HG03520 (cell line): ENCODE results near the gene C9.
"Not testable (repeated sequence)": the region's sequence is repeated elsewhere in the genome, so short reads cannot be mapped to it uniquely, and the experiment has no call there.

Source experiments
- ATAC-seq: cut with Tn5 transposase; IDR thresholded peaks from one replicate; pipeline ENCODE4 v1.9.1; 2021; ENCODE audit warnings: mild to moderate bottlenecking, moderate library complexity; ENCODE audit not compliant: unreplicated experiment

C9 gene

DNA sequence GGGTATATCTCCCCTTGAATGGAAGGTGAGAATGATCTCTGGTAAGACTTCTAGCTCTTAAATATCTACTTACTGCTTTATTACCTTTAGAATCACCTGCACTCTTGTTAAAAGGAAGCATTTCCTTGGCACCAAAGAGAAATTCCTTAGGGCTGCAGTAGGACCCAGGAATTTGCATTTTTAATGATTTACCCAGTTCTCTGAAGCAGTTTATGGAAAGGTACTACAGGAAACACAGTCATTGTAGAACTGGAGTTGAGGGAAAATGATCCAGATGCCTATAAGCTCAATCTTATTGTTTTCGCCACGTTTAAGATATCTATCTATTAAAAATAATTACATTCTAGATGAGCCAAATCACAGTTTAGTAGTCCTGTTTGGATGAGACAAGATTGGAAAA is 9.5 kb upstream of the C9 start:
- no peak for ATAC-seq

DNA sequence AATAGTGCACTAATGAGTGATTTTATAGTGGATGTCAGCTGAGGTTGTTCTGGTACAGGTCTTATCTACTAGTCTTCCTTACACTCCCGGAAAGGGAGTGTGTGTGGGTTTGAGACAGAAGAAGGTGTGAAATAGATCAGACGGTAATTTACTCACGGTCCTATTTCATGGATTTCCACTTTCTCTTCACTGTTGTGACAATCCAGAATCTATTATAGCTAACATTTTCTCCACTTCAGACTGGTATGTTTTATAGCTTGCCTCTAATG is 7.0 kb upstream of the C9 start:
- ATAC-seq = no peak

DNA sequence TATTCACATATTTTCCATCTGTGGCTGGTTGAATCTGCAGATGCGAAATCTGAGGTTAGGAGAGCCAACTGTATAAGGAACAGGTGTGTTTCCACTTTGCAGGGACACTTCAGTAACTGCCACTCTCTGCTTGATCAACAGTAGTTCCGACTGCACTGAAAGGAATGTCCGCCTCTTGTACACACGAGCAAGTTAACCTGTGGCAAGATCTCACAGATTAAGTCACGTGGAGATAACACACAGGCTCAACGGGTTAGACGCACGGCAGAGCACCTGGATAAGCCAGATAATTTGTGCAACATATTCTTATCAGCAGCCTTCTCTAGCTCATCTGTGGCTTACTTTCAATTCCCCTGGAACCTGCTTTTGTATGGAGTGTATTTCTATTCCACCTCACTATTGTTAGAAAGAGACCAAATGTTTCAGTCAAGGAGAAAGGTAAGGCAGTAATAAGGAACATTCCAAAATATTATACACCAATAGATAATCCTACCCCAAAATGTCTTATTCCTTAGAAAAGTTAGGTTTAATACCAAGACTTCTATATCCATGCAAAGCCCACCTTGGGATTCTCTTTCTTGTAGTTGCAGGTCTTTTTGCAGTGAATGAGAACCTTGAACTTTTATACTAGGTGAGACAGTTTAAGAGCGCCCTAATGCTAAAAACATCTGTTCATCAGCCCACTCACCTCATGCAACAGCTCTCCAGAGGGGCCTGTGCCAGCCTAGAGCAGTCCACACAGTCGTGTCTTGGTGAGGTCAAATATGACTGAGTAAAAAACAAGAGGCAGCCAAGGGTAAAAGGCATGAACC is 6.5 kb upstream of the C9 start:
- no peak for ATAC-seq

DNA sequence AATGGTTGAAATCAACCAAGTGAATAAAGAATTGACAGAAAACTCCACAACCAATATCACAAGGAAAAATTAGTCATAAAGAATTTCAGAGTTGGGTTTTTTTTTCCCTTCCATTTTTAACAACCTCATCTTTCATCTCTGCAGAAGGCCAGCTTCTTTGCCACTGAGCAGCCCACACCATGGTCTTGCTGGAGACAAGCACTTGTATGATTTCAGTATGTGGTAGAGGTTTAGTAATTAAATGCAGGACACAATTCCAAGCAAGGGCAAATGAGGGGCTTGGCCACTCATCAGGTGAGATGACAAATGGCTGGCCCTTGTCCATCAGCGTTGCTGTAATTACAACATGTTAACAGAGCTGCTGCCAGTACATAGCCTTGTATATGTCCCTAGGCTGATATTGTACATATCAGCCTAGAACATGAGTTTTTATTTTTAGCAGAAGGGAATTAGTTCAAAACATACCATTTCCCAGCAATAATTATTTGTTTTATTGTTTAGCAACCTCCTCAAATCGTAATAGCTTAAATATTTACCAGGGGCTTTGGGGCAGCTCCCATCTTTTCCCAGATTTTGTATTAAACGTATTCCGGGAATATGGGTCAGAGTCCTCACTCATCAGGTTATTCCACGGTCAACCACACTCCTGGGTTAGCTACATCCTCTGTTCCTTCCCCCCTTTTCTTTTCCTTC is 5.0 kb upstream of the C9 start:
- no peak for ATAC-seq

DNA sequence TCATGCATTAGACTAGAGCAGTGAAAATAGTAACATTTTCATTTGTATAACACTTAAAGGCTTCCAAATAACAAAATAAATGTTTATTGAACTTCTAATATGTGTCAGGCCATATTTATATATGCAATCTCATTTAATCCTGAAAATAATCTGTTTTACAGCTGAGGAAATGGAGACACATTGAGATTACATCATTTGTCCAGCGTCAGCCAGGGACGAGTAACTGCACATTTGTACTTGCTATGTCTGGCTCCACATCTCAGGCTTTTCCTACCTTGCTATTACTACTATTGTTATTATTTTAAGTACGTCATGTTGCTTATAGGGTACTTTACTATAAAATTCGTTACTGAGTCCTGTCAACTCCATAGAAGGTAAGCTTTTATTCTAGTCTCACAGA is 3.8 kb upstream of the C9 start:
- ATAC-seq = no peak

DNA sequence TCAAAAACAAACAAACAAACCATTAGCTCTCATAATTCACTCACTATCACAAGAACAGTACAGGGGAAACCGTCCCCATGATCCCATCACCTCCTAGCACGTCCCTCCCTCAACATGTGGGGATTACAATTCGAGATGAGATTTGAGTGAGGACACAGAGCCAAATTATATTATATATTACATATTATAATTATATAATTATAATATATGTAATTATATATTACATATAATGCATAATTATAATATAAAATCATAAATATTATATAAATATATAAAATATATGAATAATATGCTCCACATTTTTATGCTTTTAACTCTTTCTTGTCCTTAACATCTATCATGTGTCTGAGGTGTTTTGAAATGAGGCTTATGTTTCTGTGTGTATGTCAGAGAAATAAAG is 3.4 kb upstream of the C9 start:
- ATAC-seq = no peak

DNA sequence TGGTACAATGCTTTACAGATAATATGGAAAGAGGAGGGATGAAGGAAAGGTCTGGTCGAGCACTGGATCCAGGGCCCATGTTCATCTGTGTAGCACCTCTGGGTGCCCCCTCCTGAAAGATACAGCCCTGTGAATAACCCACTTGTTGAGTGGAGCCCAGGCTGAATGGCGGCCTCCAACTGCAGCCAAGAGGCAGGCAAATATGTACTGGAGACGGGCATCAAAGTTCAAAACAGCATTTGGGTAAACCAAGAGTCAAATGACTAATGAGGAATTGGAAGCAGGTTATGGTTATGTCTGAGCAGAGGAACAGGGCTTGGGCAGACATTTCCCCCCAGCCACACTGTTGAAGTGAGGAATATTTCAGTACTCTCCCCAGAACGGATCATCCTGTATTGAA is 1.1 kb downstream of the C9 start:
- no peak for ATAC-seq

DNA sequence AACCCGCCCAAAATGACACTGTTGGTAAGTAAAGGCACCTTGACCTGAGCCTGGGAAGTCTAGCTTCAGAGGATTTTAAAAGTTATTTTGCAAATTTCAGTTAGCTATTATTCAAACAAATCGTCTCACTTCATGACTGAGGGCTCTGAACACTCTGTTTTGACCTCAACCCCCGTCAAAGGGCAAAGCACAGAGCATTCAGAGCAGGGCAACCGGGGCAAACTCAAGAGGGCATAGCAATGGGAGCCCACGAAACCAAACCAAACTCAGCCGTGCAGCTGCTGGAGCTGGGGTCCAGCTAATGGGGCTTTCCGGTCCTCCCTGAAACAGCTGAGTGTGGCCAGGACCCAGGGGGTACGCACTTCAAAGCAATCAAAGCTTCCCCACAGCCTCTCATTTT is 1.6 kb downstream of the C9 start:
- no peak for ATAC-seq

DNA sequence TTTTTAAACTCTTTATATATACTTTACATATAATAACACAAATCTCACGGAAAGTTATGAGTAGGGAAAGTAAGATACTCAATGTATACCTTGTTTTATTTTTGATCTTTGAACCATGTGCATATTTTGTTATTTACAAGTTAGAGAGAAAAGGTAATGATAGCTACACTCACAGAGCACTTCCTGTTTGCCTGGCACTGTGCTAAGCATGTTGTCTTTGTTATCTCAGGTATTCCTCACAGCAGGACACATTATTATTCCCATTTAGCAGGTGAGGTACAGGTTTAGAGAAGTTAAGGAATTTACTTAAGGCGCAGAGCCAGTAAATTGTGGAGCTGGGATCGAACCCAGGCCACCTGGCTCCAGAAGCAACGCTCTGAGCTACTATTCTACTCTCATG is 3.0 kb downstream of the C9 start:
- ATAC-seq = no peak

DNA sequence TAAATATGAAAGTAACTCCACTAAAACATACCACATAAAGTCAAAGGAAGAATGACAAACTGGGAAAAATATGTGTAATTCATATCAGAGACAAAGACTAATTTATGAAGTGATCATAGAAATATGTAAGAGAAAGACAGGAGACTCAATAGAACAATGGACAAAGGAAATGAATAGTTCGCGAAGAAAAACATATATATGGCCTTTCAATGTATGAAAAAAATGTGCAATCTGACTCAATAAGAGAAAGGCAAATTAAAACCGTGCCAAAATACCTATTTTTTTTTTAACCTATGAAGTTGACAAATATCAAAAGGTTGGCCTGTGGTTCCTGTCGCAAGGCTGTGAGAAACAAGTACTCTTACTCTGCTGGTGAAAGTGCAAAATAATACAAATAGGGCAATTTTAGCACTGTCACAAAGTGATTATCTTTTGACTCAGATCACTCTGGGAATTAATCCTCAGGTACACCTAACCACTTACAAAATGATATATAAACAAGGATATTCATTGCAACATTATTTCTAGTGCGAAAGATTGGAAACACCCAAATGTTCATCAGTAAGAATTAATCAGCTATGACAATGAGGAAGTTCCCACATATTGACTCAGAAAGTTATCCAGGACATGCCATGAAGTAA is 3.7 kb downstream of the C9 start:
- ATAC-seq = no peak

DNA sequence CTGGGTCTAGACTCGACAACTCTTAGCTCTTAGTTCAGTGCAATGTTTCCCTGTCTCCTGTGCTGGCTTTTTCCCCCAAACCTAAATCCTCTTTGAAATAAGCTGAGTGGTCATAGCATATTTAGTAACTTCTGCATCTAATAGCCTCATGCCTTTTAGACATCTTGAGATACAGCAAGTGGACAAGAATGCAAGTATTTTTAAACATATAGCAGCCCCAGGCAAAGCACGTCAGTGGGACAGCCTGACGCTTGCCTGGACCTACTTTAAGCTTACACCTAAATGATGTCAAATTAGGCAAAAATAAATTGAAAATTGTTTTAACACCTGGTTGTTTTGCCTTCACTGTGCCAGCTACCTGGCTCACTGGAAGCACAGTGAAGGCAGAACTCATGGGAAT is 8.0 kb downstream of the C9 start:
- no peak for ATAC-seq

DNA sequence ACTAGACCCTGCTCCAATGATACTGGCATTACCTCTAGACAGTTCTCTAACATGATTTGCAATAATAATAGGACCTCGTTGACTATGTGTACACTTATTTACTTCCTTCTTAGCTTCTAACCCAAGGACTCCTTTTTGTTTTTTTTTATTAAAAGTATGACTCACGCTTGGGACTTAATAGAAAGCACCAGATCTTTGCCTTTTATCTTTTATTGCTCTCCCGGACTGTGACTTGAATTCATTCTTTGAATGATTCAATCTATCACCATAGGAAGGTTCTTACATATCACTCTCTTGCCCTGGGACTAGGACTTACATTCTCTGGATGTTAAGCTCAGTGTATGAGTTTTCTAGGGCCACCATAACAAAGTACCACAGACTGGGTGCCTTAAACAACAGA is 9.0 kb downstream of the C9 start:
- no peak for ATAC-seq

DNA sequence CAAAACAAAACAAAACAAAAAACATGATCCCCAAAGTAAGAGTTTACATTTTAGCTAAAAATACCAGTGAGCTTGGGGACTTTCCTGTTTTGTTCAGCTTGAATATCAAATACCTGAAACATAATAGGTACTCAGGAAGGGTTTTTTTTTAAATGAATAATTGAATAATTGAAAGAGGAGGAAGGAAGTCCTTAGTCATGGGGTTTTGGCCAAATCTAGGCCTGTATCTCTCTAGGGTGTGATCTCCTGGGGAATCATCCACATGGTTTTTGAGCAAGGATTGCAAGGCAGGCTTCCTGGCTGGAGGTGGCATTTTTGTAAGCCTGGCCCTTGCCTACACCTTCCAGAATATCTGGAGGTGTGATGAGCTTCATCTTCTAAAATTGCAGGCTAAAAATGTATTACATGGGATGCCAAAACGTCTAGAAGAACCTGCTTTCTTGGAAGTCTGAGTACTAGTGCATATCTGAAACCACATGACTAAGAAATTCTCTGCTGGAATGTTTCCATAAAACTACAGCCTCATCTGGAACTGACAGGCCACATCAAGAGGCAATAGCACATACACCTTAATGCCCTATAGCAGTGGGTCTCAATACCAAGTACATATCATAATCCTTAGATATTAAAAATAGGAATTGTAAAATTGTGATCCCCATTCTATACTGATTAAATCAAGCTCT is 10.4 kb downstream of the C9 start:
- ATAC-seq = no peak

DNA sequence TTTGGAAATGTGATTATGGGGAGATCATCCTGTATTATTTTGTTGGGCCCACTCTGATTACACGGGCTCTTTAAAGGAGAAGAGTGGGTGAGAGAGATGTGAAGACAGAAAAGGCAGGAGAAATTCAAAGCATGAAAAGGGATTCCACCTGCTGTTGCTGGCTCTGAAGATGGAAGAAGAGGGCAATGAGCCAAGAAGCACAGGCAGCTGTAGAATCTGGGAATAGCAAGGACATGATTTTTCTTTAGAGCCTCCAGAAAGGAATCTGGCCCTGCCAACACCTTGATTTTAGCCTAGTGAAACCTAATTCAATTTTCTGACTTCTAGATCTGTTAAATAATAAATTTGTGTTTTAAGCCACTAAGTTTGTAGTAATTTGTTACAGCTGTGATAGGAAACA is 11.3 kb downstream of the C9 start:
- no peak for ATAC-seq

DNA sequence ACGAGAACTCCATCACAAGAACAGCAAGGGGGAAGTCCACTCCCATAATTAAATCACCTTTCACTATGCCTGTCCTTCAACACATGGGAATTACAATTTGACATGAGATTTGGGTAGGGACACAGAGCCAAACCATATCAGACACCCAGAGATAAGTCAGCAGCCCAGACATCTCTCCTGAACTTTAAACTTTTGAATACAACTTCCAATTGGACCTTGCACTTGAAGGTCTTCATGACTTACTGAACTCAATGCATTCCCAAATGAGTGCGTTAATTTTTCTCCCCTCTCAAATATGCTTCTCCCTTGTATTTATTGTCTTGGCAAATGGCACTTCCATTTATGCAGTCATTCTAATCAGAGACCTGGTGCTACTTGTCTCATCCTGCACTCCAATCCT is 12.1 kb downstream of the C9 start:
- no peak for ATAC-seq

DNA sequence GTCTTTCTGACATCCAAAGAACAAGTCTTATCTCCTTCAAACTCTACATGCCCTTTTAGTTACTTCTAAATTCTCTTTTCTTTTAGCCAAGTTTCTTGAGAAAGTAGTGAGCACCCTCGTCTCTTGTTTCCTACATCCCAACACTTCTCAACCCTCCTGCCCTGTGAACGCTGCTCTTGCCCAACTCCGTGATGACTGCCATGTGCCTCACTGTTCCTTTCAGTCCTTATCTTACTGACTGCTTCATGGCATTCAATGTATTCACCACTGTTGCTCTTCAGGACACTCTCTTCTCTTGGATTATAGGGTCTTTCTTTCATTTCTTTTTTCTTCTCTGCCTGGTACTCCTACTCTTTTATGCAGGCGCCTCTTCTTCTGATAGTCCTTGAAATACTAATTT is 14.8 kb downstream of the C9 start:
- no peak for ATAC-seq

DNA sequence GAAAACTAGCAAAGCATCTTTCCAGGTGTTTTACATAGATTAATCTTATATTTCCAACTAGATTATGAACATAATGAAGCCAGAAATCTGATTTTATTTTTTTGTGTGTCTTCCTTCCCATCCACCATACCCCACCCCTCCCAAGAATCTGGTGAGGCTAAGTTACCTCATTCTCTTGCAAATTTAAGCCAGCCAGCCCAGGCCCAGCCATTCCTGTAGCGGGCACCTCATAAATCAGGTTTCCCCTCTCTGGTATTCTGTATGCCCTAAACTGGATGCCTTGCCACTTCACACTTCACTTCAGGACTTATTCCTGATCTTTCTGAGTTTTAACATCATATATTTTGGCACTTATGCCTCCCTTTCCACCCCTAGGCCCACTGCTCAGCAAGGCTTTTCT is 21.8 kb downstream of the C9 start:
- no peak for ATAC-seq

DNA sequence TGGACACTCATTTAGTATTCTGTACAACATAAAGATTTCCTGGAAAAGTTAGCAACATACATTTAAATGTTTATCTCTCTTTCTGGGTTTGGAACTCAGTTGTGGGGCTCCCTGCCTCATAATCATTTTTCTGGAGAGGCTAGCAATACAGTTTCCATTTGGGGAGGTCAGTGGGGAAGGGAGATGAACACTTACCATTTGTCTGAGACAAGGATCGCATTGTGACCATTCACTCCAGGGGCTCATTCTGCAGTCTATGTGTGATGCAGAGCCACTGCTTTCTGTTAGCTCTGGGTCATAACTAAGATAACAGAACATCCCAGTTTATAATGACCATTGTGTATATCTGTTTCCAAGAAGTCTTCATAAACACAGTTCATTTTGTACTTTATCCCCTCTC is 22.4 kb downstream of the C9 start:
- ATAC-seq = no peak

DNA sequence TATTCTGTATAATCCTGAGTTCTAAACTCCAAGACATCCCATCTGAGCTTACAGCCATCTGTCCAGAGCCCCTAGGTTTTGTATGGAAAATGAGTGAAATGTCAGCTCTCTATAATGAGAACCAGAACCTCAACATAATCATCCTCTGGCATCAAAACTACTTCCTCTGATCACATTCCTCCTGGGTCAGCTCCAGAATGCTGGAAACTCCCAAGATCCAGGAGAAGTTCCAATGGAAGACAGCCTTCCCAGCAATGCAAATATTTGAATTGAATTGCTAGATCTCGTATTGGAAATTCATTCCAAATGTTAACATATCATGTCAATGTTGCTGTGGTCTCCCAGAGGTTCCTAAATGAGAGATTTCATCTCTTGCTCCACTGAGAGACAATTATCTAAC is 23.8 kb downstream of the C9 start:
- no peak for ATAC-seq

DNA sequence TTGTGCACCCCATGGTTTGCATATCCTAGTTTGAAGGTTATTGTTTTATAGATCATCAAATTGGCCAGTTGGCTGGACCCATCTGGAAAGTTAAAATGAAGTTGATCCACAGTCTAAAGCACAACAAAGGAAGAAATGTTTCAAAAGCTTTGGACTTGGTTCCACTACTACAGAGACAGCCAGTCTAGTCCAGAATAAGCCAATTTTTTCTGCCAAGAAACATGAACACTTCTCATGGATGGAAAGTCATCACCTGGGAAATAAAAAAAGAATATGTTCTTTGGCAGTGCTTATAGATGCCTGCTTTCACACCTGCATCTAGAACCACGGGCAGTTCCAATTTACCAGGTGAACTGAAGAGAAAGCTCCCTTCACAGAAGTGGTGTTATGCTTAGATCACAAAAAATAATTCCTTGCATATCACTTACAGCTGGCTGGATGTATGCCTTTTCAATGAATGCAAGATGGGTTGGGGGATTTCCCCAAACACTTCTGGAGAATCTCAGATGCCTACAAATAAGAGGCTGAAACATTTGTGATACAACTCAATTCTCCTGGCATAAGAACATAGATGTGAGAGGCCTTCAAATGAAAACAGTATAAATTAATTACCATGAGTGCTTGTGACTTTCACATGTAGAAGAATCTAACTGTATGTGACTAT is 26.9 kb downstream of the C9 start:
- ATAC-seq = no peak

DNA sequence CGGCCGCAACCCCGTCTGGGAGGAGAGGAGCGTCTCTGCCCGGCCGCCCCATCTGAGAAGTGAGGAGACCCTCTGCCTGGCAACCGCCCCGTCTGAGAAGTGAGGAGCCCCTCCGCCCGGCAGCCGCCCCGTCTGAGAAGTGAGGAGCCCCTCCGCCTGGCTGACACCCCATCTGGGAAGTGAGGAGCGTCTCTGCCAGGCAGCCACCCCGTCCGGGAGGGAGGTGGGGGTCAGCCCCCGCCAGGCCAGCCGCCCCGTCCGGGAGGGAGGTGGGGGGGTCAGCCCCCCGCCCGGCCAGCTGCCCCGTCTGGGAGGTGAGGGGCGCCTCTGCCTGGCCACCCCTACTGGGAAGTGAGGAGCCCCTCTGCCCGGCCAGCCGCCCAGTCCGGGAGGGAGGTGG is 30.0 kb downstream of the C9 start:
- ATAC-seq = not testable (repeated sequence)
